GM21381 (cell line): Measurements from ENCODE around the gene CIC.

Experiments
- ATAC-seq: cut with Tn5 transposase; IDR thresholded peaks from one replicate; pipeline ENCODE4 v1.9.1; 2021; ENCODE audit warnings: mild to moderate bottlenecking, moderate library complexity; ENCODE audit not compliant: unreplicated experiment

The CIC gene

DNA sequence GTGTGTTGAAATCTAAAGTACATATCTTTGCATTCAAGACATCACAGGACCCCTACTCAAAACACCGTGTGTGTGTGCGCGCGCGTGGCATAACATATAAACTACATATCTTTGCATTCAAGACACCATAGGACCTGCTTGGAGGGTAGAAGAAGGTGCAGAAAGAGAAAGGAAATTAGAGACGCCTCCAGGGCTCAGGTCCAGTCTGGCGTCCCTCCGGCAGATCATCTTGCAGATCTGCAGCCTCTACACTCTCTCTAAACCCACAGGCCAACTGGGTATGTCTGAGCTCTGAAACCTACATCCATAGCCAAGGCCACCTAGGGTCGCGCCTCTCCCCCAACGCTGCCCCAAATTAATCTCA is 34.0 kb downstream of the CIC start:
- no peak for ATAC-seq

DNA sequence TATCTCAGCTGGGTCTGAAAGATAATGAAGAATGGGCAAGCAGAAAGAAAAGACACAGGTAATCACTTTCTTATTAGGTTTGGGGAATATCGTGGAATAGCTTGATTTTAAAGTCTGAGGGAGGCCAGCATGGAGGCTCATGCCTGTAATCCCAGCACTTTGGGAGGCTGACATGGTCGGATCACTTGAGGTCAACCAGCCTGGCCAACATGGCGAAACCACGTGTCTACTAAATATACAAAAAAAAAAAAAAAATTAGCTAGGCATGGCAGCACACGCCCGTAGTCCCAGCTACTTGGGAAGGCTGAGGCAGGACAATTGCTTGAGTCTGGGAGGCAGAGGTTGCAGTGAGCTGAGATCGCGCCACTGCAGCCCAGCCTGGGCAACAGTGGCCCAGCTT is 34.8 kb downstream of the CIC start:
- no peak for ATAC-seq

DNA sequence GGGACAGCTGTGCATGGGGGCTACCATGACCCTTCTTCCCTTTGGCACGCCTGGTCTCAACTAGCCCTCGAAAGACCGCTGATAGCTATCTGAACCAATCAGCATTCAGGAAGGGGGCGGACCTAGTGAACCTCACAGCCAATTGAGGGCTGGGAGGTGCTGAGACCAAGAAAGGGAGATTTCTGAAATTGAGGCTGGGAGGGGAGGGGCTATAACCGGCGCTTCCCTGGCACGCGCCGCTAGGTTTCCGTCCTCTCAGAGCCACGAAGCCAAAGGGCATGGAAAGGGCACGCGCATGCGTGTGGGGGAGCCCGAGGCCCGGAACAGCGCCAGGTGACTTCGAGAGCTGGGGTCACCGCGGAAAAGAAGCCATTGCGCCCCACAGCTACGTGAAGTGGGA is 37.6 kb downstream of the CIC start:
- no peak for ATAC-seq

DNA sequence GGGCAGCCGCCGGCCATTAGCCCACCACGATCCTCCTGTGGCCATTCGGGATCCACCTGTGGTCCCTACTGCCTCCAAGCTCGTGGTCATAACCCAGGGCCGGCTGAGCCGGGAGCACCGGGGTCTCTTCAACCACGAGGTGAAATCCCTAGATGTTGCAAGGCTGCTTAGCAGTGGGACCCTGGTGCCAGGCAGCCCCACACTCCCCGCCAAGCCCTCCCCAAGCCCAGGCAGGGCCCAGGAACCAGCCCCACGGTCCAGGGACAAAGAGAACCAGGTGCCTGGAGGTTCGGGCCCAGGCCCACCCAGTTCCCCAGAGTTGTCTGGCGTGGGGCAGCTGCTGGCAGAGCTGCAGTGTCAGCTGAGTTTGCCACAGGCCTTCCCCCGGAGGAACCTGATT is 40.6 kb downstream of the CIC start:
- ATAC-seq = no peak

DNA sequence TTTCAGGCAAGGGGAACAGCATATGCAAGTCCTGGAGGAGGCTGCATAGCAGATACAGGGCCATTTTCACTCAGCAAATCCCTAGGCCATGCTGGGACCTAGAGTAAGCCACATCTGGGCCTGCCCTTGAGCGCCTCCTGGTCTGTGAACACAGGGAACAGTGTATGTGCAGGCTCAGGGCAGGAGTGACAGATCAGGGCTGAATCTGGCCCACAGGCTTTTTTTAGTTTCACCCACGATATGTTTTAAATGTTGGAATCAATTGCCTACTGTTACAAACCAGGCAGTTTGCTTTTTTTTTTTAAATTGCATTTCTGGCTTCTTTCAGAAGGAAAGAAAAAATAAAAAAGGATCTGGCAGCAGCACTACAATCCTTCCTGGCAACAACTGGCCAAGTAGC is 42.6 kb downstream of the CIC start:
- ATAC-seq = no peak

DNA sequence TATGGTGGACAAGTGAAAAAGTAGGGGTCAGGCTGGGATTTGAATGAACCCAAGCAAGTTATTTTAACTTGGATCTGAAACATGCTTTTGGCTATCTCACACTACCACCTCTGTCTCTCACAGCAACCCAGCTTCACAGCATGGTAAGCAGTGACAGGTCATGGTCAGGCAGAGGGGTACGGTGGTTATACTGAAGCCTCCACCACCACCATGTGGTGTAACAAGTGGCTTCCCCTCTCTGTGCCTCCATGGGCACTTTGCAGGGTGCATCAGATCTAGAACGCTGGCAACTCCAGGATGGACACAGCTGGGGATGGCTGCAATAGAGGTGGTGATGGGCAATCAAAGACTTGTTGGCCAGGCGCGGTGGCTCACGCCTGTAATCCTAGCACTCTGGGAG is 43.3 kb downstream of the CIC start:
- no peak for ATAC-seq

DNA sequence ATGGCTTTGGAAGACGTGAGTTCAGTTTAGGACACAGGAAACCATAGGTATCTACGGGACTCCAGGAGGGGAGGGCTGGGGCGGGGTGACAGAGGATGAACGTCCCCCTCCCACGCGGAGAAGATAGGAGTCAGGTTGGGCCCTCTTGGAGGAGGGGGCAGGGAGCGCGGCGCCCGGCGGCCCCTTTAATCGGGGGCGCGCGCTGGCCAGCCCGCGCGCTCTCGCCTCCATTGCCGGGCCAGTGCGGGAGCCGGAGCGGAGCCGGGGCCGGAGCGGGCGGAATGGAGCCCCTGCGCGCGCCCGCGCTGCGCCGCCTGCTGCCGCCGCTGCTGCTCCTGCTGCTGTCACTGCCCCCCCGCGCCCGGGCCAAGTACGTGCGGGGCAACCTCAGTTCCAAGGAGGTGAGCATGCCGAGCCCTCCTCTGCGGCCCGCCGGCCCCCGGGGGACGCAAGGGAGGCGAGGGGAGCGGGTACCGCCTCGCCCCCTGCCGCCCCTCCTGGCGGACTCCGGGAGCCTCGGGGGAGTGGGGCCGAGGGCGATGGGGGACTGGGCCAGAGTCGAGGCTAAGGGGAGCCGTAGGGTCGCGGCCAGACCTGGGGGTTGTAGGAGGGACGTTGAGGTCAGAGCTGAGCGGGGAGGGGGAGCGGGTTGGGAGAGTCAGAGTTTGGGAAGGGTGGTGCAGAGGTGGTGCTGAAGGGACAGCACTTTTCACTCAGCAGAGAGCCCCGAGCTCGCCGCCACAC is 44.2 kb downstream of the CIC start, which contains the start of gene TMEM145:
Gene TMEM145, plus strand, starts transcription at position 214 of the 744 bp plus-strand sequence. Its CDS starts 68 bp downstream, at position 282.
- ATAC-seq = no peak

DNA sequence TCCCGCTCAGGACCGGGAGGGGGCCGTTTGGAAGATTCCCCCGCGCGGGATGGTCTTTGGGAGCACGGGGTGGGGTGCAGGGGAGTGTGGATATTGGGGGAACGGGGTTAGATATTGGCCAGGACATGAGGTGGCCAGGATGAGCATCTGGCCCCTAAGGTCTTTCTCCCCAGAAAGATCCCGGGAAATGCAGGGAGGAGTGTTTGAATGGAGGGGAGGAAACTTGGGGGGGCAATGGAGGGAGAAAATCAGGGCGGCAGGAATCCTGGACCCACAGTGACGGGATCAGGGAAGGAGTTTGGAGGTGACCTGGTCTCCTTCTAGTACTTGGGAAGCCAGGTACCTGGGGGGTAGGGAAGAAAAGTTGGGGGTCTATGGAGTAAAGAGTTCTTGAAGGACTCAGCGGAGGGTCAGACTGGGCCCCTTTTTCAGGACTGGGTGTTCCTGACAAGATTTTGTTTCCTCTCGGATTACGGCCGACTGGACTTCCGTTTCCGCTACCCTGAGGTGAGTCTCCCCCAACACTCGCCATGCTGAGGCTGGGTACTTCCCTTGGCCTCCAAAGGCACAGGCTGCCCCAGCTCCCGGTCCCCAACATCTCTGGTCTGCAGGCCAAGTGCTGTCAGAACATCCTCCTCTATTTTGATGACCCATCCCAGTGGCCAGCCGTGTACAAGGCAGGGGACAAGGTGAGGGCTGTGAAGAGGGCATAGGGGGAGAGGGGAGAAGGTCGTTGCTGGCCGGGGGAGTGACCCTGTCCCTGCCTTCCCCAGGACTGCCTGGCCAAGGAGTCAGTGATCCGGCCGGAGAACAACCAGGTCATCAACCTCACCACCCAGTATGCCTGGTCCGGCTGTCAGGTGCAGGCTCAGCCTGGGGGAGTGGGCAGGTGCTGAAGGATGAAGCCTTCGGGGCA is 45.0 kb downstream of the CIC start:
- no peak for ATAC-seq

DNA sequence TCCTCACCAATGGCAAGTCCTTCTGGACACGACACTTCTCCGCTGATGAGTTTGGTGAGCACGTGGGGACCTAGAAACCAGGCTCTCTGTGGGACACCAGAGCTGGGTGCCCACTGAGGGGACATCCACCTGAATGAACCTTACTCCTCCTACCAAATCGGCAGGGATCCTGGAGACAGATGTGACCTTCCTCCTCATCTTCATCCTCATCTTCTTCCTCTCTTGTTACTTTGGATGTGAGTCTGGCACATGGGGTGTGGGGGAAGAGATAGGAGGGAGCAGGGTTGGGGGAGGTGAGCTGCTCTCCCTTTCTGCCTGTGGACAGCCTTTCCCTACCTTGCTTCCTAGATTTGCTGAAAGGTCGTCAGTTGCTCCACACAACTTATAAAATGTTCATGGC is 46.0 kb downstream of the CIC start:
- ATAC-seq = no peak

DNA sequence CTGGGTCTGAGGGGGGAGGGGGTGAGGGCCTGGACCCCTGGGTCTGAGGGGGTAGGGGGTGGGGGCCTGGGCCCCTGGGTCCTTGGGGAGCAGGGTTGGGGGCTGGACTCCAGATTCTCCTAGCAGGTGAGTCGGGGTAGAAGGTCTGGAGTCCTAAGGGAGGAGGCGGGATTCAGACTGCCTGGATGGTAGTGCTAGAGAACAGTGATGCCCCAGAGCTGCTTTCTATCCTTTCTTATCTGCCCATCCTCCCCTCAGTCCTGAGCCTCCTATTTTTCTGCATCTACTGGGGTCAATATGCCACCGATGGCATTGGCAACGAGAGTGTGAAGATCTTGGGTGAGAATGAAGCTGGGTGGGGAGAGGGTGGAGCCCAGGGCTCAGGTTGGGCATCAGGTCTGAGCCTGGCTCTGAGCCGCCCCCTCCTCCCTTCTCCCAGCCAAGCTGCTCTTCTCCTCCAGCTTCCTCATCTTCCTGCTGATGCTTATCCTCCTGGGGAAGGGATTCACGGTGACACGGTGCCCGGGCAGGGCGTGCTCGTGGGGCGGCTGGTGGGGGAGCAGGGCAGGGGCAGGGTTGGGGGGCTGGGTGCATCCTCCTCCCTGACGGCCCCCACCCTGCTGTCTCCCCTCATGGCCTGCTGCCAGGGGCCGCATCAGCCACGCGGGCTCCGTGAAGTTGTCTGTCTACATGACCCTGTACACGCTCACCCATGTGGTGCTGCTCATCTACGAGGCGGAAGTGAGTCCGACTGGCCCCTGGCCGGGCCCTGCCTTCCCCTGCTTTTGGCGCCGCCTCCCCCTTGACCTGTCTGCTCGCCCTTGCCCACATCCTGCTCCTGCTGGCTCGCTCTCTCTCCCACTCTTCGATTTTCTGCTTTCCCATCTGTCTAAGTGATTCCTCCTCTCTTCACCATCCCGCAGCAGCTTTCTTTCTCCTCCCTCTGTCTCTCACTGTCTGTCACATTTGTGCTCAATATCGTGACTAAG is 47.5 kb downstream of the CIC start:
- ATAC-seq = no peak

DNA sequence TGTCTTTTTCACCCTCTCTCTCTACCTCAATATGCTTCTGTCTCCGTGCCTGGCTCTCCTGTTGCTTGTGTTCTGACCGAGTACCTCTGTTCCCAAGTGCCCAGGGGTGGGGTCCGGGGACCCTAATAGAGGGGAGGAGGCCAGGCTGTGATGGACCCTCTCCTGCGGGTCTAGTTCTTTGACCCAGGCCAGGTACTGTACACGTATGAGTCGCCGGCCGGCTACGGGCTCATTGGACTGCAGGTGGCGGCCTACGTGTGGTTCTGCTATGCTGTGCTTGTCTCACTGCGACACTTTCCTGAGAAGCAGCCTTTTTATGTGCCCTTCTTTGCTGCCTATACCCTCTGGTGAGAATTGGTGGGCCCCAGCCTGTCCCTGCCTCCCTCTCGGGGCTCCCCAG is 48.5 kb downstream of the CIC start:
- no peak for ATAC-seq

DNA sequence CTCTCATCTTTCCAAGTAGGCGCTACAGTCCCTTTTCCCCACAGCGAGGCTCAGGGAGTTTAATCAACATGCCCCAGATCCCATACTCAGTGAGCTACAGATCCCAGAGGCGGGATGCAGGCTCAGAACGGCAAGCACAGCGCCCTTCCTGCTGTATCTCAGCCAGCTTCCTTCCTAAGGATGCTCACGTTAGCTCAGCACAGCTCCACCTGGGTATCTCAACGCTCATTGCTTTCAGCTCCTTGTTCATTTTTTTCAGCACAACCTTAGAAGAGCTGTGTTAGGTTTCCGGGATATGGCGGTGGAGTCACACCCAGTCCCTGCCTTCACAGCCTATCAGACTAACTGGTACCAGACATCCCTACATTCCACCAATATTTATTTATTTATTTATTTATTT is 53.3 kb downstream of the CIC start:
- no peak for ATAC-seq

DNA sequence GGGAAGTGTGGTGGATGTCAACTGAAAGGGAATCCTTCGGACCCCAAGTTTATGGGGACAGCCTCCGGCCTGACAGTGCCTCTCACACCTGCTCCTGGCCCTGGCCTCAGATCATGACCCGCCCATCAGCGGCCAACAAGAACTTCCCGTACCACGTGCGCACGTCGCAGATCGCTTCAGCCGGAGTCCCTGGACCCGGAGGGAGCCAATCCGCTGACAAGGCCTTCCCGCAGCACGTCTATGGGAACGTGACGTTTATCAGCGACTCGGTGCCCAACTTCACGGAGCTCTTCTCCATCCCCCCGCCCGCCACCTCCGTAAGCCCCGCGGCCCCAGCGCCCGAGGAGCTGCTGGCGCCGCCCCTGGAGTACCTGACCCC is 54.4 kb downstream of the CIC start:
- no peak for ATAC-seq

DNA sequence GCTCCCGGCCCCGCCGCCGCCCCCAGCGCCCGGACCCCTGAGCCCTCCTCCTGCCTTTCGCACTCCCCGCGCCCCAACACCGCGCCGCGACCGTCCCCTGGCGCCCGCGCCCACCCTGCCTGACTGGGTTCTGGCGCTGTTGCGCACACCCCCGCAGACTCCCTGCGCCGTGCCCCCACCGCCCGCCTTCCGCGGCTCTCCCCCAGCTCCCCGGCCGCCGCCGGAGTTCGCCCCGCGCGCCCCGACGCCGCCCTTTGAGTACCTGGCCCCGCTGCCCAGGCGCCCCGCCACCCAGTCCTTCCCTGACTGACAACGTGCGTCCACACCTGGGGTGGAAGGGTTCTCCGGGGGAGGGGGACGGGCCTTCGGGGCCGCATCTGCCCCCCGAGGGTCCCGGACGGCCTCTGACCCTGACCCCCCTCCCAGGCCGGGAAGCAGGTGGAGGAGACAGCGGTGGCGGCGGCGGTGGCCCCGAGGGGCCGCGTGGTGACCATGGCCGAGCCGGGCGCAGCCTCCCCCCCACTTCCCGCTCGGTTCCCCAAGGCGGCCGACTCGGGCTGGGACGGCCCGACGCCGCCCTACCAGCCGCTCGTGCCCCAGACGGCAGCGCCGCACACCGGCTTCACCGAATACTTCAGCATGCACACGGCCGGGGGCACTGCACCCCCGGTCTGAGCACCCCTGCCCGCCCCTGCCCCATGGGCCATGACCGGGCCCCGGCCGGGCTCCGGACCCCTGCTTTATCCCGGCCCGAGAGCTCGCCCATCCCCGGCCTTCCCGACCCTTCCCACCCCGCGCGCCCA is 55.0 kb downstream of the CIC start:
- ATAC-seq = no peak

DNA sequence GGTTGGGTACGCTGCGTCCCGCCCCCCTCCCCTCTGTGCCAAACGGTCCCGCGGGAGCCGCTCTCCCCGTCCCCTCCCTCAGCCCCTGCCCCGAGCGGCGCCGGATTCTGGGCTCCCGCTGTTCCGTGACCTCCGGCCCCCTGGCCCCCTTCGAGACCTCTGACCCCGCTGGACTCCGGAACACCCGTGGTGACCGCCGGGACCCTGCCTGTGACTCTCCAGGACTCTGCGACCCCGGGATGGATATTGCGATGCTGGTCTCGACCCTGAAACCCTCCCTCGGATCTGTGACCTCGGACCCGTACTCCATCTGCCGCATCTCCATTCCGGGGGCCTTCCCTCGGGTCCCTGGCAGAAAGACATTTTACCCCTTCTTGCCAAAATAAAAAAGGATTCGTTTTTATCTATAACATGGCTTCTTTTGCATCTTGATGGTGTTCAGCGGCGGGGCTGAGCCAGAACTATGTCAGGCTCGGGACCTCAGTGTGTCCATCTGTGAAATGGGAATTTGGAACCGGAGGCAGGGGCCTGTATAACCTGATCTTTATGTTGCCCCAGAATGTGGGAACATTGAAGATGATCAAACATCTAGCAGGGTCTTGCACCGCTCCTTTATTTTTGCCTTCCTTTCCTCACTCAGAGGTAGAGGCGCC is 55.7 kb downstream of the CIC start:
- no peak for ATAC-seq

DNA sequence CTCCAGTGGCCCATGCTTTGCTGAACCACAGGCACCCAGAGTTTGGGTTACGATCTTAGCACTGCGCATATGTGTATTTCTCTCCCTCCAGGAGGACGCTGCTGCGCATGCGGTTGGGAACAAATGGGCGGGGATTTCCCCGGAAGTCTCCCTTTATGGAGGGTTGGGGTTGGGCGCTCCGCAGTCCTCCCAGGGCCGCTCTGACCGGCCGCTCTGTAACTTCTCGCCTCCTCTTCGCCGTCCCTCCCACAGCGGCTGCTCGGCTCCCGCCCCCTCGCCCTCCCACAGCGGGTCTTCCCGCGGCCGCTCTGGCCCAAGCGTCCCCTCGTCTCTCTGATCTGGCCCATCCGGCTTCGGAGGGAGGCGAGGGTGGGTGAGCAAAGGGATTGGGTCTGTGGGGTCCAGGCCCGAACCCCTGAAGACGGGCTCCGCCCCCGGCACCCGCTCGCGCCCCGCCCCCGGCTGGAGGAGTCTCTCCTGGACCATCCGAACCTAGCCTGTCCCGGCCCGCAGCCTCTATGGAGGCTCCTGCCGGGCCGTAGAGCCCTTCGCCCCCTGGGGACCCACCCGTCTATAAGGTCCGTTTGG is 56.4 kb downstream of the CIC start, which contains the start of gene MEGF8:
Gene MEGF8, plus strand, starts transcription at position 328 of the 588 bp plus-strand sequence. CDS start 609 bp downstream, outside the sequence.
- peak; percentile 83 for ATAC-seq

DNA sequence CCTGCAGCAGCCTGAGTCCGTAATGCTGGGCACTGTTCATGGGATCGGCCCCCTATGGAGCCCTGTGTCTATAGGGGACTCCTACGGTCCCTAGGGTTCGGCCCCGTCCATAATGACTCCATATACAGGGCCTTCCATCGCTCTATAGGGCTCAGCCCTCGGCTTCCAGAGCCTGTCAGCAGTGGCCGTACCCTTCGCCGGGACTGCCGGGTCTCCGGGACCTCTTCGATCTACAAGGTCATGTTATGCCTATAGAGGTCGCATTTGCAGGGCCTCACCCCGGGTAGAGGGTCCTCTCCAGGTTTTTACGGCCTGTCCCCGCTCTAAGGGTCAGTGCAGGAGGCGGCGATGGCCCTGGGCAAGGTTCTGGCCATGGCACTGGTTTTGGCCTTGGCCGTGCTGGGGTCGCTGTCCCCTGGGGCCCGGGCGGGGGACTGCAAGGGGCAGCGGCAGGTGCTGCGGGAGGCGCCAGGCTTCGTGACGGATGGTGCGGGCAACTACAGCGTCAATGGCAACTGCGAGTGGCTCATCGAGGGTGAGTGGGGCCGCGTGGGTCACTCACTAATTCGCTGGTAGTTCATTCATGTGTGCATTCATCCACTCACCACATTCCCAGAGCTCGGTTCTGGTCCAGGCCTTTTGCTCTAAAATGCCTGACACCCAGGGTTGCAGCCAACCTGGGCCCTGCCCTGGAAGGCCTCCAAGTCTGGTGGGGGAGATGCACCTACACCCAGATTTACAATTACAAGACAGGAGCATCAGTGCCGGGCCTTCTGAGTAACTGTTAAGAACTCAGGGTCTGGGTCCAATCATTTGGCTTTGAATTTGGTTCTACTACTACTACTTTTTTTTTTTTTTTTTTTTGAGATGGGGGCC is 57.1 kb downstream of the CIC start:
- peak; percentile 8 for ATAC-seq

DNA sequence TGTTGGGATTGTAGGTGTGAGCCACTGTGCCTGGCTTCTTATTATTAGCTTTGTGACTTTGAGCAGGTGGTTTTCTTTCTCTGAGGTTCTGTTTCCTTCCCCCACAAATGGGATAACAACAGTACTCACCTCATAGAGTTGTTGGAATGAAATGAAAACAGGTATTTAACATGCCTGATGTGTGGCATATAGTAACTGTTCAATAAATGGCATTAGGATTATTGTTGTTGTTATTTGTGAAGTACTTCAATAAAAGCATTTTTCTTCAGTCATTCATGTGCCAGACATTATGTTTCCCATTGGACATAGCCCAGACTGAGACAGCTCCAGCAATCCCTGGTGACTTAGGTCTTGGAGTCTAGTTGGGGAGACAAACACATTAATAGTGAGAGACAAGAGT is 57.9 kb downstream of the CIC start:
- ATAC-seq = no peak
